22Rv1 (cell line): ENCODE measurements around the gene LEMD3.

Experiments
- CTCF ChIP-seq: fragments of 450-650 bp; IDR thresholded peaks from 2 replicates; pipeline ENCODE4 v1.5.1; 2017; ENCODE audit warnings: mild to moderate bottlenecking
- ZFX ChIP-seq: fragments of 450-650 bp; IDR thresholded peaks from 2 replicates; pipeline ENCODE4 v1.6.1; 2017; ENCODE audit warnings: antibody characterized with exemption, borderline replicate concordance

DNA sequence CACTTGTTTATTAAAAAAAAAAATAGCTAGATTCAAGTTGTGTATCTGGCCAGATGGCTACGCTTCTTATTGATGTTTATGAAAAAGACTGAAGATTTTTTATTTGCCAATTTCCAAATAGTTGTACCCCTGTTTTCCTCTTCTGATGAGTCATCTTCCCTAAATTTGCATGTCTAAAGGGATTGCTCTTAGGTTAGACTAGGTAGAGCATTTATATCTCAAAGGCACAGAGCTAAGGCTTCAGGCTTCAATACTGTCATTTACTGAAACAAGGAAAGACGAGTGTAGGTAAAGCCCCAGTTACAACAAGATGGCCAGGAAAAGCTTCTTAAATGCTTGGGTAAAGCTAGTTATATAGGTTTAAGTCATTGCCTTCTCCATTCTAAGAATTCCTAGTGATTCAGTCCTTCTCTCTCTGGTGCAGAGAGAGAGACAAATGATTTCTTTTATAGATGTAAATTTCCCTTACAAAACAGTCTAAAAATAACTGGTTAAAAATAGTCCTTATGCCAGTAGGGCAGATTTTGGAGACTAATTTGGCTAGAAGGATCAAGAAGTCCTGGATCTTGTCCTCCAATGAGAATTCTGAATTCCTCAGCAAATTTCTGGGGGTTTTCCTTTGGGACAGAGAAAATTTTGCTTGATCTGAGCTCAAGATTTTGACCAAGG is 26.1 kb downstream of the LEMD3 start:
- TF ChIP-seq CTCF (no peak), ZFX (no peak)
